Testis (tissue), 3 donors: ENCODE results near the gene CTAG1B. TPM values are rescaled to one million over a fixed set of nuclear protein-coding genes. Genes with fewer than 3 reads are reported as not detected.
"Not testable (repeated sequence)": the region's sequence is repeated elsewhere in the genome, so short reads cannot be mapped to it uniquely, and the experiment has no call there.

Source experiments
- DNase-seq: peaks from one replicate; pipeline ENCODE4 v3.0.0-alpha.2; 2019
- H3K27ac ChIP-seq, 2 donors: fragments of 200-600 bp; sonication (generic); one replicate each; pipeline ENCODE4 v1.5.1; 2019
- H3K27me3 ChIP-seq: fragments of 200-600 bp; sonication (generic); one replicate; pipeline ENCODE4 v1.5.1; 2019
- H3K36me3 ChIP-seq: fragments of 200-600 bp; sonication (generic); one replicate; pipeline ENCODE4 v1.5.1; 2017; ENCODE audit warnings: low read depth; ENCODE audit errors: missing control alignments
- H3K4me1 ChIP-seq: fragments of 200-600 bp; sonication (generic); one replicate; pipeline ENCODE4 v1.5.1; 2019
- H3K4me3 ChIP-seq, 2 donors: fragments of 200-600 bp; sonication (generic); one replicate each; pipeline ENCODE4 v1.5.1; 2017 to 2019
- H3K9me3 ChIP-seq: fragments of 200-600 bp; sonication (generic); one replicate; pipeline ENCODE4 v1.5.1; 2017
- POLR2A ChIP-seq: fragments of 450-650 bp; IDR thresholded peaks from one replicate; pipeline ENCODE4 v1.6.1; 2017; ENCODE audit warnings: antibody characterized with exemption, mild to moderate bottlenecking, moderate library complexity
- WGBS, 2 donors: methylation state at CpG; one replicate each; pipeline ENCODE4 v1.1.5; 2018; 5-methylcytosine and 5-hydroxymethylcytosine counted together
- intact Hi-C: fragments of 100-400 bp; cut with DNase I; formaldehyde crosslinking; loops from one replicate; pipeline ENCODE4 v1.15.1; 2023; ENCODE audit warnings: low total_unique reads
- polyA plus RNA-seq: library from polyadenylated mRNA; stranded (reverse); fragments of 350-450 nt; fragmentation: Illumina TruSeq; extraction: RNeasy Lipid Tissue Mini Kit (QIAGEN cat#74804); gene quantifications from one replicate; pipeline ENCODE4 v1.2.3, GENCODE V29; 2014; ENCODE audit warnings: low read depth, low replicate concordance; ENCODE audit not compliant: insufficient read depth
- total RNA-seq, 2 donors: library from RNA; depleted of rRNA; stranded (reverse); fragments of >200 nt; gene quantifications; one replicate each; pipeline ENCODE4 v1.2.3, GENCODE V29; 2016
- TF ChIP-seq, protein P1 (sequence below), 3 experiments: fragments of 450-650 bp in 2 of 3; fragments of 200-600 bp in 1 of 3; sonication (generic) in 1 of 3; IDR thresholded peaks; one replicate each; pipeline ENCODE4 v1.5.1; 2016 to 2019; ENCODE audit warnings: antibody characterized with exemption in 3 of 3, mild to moderate bottlenecking in 2 of 3, moderate library complexity in 1 of 3

CTAG1B gene
- total and polyA plus RNA-seq, 3 donors from 2014 or later, result 7.1 to 20.3 (median 18.0) TPM

DNA sequence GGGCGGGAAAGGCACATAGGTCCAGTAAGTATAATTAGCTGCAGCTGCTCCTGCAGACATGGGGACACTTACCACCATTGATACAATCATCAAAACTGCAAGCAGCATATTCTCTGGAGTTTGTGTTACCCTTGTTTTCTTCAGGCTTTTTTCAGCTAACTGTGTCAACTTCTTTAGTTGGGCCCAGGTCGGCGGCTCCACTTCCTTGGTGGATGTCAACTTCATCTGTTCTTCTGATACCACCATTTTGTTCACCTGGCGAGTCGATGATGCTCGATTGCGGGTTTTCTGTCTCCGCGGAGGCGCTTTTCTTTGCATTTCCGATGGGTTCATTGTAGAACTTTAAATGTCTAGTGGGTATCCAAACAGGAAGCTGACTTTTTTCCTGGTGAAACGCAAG is 7.9 kb downstream of the CTAG1B start:
- H3K36me3 ChIP-seq, H3K4me1 ChIP-seq, DNase-seq, H3K27me3 ChIP-seq, H3K4me3 ChIP-seq, H3K27ac ChIP-seq, H3K9me3 ChIP-seq, intact Hi-C loops: not testable (repeated sequence)
- WGBS, 2 donors, result 92 to 95% methylated on average over 11 to 12 of the region's 12 CpGs

DNA sequence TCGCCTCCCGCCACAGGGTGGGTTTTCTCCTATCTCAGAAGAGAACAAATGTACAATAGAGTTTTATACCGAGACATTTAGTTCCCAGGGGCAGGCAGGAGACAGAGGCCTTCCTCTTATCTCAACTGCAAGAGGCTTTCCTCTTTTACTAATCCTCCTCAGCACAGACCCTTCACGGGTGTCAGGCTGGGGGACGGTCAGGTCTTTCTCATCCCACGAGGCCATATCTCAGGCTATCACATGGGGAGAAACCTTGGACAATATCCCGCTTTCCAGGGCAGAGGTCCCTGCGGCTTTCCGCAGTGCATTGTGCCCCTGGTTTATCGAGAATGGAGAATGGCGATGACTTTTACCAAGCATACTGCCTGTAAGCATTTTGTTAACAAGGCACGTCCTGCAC is 10.3 kb downstream of the CTAG1B start:
- H3K27ac ChIP-seq, H3K4me1 ChIP-seq, H3K27me3 ChIP-seq, H3K9me3 ChIP-seq, H3K36me3 ChIP-seq, DNase-seq, H3K4me3 ChIP-seq, intact Hi-C loops: not testable (repeated sequence)
- WGBS, 2 donors, result 60 to 81% methylated on average over 5 to 12 of the region's 12 CpGs

DNA sequence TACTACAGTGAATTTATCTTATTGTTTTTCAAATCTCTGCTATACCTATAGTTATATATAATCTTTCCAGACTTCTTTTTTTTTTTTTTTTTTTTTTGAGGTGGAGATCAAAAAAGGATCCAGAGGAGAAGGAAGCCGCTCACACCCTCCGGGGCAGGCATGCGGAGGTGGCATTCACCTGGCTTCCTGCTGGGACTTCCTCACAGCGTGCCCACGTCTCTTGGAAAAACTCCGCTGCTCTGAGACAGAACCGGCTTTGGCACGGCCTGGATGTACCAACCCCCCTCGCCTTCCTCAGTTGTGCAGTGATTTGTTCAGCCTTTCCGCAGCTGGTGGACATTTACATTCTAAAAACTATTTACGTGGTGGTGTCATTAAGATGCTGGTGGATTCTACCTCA is 11.1 kb downstream of the CTAG1B start:
- not testable (repeated sequence) for H3K4me1 ChIP-seq

DNA sequence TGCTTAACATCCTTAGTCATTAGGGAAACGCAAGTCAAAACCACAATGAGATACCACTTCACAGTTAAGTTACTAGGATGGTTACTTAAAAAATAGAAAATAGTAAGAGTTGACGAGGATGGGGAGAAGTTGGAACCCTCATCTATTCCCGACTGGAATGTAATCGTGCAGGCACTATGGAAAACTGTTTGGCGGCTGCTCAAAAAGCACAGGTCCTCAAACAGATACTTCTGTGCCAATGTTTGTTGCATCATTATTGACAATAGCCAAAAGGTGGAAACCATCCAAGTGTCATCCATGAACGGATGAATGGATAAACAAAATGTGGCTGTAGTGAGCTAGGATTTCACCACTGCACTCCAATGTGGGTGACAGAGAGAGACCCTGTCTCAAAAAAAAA is 11.7 kb downstream of the CTAG1B start:
- no peaks in the 10 kb centered on the region for H3K4me1 ChIP-seq
- no peaks in the 10 kb centered on the region for H3K36me3 ChIP-seq
- no peak for DNase-seq
- H3K27ac ChIP-seq, result no peak overlapping the region
- H3K9me3 ChIP-seq, result no peaks in the 10 kb centered on the region
- no peak for TF ChIP-seq POLR2A
- TF ChIP-seq, protein P1, sequence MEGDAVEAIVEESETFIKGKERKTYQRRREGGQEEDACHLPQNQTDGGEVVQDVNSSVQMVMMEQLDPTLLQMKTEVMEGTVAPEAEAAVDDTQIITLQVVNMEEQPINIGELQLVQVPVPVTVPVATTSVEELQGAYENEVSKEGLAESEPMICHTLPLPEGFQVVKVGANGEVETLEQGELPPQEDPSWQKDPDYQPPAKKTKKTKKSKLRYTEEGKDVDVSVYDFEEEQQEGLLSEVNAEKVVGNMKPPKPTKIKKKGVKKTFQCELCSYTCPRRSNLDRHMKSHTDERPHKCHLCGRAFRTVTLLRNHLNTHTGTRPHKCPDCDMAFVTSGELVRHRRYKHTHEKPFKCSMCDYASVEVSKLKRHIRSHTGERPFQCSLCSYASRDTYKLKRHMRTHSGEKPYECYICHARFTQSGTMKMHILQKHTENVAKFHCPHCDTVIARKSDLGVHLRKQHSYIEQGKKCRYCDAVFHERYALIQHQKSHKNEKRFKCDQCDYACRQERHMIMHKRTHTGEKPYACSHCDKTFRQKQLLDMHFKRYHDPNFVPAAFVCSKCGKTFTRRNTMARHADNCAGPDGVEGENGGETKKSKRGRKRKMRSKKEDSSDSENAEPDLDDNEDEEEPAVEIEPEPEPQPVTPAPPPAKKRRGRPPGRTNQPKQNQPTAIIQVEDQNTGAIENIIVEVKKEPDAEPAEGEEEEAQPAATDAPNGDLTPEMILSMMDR (IDR thresholded peaks at IDR 0.05), result no peak
- WGBS, 2 donors, result 84 to 94% methylated on average over 6 of the region's 6 CpGs
- no peak overlapping the region for H3K4me3 ChIP-seq
- H3K27me3 ChIP-seq, result no peaks in the 10 kb centered on the region
- intact Hi-C loops, result no loop called here

More for the DNA sequence above, 11.1 kb downstream of the CTAG1B start:
- H3K9me3 ChIP-seq, intact Hi-C loops, H3K27me3 ChIP-seq, H3K4me3 ChIP-seq, H3K36me3 ChIP-seq, H3K27ac ChIP-seq, DNase-seq: not testable (repeated sequence)
- WGBS, 2 donors, result 94 to 100% methylated on average over 3 to 10 of the region's 11 CpGs

DNA sequence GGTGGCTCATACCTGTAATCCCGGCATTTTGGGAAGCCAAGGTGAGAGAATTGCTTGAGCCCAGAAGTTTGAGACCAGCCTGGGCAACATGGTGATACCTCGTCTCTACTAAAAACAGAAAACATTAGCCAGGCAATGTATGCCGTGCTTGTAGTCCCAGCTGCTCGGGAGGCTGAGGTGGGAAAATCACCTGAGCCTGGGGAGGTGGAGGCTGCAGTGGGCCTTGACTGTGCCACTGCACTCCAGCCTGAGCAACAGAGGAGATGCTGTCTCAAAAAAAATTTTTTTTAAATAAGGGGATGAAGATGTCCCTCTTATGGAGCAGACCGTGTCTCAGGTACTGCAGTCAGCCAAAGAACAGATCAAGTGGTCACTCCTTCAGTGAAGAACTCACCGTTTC is 13.5 kb downstream of the CTAG1B start:
- Histone ChIP-seq H3K36me3 (no peaks in the 10 kb centered on the region), H3K4me3 (no peak overlapping the region), H3K27me3 (no peaks in the 10 kb centered on the region), H3K4me1 (no peaks in the 10 kb centered on the region), H3K27ac (no peak overlapping the region), H3K9me3 (no peaks in the 10 kb centered on the region)
- TF ChIP-seq POLR2A, result no peak
- TF ChIP-seq, protein P1 (IDR thresholded peaks at IDR 0.05), result no peak
- WGBS, 2 donors, result 87 to 89% methylated on average over 4 to 6 of the region's 6 CpGs
- no peak for DNase-seq
- intact Hi-C loops, result no loop called here

DNA sequence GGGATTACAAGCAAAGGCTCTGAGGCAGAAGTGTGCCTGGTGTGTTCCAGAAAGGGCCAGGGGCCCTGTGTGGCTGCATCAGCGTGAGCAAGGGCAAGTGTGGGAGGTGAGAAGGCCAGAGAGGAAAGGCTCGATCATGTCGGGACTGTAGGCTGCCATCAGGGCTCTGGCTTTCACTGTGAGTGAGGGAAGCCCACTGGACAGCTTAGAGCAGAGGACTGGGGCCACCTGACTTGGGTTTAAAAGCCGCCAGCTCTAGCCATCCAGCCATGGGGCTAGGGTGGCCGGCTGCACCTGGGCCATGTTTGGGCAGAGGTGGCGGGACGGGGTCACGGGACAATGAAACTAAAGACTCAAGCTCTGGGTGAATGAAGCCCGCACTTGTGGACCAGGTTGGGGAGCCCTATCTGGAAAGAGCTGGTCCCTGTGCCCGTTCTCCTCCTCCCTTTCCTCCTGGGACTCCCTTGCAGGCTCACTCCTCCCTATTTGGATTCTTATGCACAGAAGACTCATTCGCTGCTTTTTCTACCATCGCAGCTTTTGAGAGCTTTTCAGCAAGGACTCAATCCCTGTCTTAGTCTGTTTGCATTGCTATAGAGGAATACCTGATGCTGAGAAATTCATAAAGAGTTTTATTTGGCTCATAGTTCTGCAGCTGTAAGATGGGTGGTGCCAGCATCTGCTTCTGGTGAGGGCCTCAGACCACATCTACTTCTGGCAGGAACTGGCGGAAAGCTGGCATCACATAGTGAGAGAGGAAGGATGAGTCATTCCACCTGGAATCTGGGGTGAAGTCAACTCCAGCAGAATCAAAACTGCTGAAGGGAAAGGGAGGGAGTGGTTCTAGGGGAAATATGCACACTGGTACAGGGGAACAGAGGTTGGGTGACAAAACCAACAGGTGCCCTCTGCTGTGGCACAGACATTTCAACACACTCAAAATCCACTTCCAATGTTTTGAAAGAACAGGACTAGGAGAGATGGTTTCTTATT is 15.3 kb downstream of the CTAG1B start:
- H3K27ac ChIP-seq, result no peak overlapping the region

More for the DNA sequence above, 15.3 kb downstream of the CTAG1B start:
- no peak for TF ChIP-seq POLR2A
- Histone ChIP-seq H3K36me3 (no peaks in the 10 kb centered on the region), H3K4me1 (no peaks in the 10 kb centered on the region), H3K27me3 (no peaks in the 10 kb centered on the region), H3K4me3 (no peak overlapping the region), H3K9me3 (no peaks in the 10 kb centered on the region)
- WGBS, 2 donors, result 88 to 91% methylated on average over 8 to 13 of the region's 13 CpGs
- no peak for DNase-seq
- intact Hi-C loops, result no loop called here
